Esophagus (tissue), 2 donors: Measurements from ENCODE around the gene KARS1. TPM values are rescaled to one million over a fixed set of nuclear protein-coding genes. Genes with fewer than 3 reads are reported as not detected.
A peak's percentile ranks its signal among the peaks of the same experiment; 100 is the strongest.
"Not testable (repeated sequence)": the region's sequence is repeated elsewhere in the genome, so short reads cannot be mapped to it uniquely, and the experiment has no call there.

Experiments used
- H3K27ac ChIP-seq, 2 donors: one replicate each; pipeline ENCODE4 v1.5.1; 2013; ENCODE audit warnings: low read depth in 2 of 2, mild to moderate bottlenecking in 2 of 2, inconsistent platforms in 1 of 2, low read length in 1 of 2, moderate library complexity in 1 of 2
- H3K27me3 ChIP-seq, 2 donors: one replicate each; pipeline ENCODE4 v1.6.1; 2013; ENCODE audit warnings: low read length in 2 of 2, control low read depth in 1 of 2, mild to moderate bottlenecking in 1 of 2; ENCODE audit not compliant: insufficient read depth in 2 of 2, control insufficient read depth in 1 of 2
- H3K36me3 ChIP-seq, 2 donors: one replicate each; pipeline ENCODE4 v1.6.1; 2013; ENCODE audit warnings: low read length in 1 of 2; ENCODE audit not compliant: control insufficient read depth in 2 of 2, insufficient read depth in 2 of 2
- H3K4me1 ChIP-seq, 2 donors: one replicate each; pipeline ENCODE4 v1.6.1; 2013; ENCODE audit warnings: low read length in 1 of 2; ENCODE audit not compliant: control insufficient read depth in 2 of 2, insufficient read depth in 2 of 2
- H3K4me3 ChIP-seq, 2 donors: one replicate each; pipeline ENCODE4 v1.5.1; 2013; ENCODE audit warnings: low read length in 2 of 2, mild to moderate bottlenecking in 2 of 2, low read depth in 1 of 2, moderate library complexity in 1 of 2
- H3K9me3 ChIP-seq, 2 donors: one replicate each; pipeline ENCODE4 v1.6.1; 2013; ENCODE audit warnings: mild to moderate bottlenecking in 2 of 2, low read depth in 1 of 2, low read length in 1 of 2, moderate library complexity in 1 of 2; ENCODE audit not compliant: control insufficient read depth in 2 of 2, insufficient read depth in 1 of 2
- WGBS, 2 donors: extraction: QIAGEN DNeasy Blood & Tissue Kit; methylation state at CpG; one replicate each; pipeline ENCODE4 v1.1.7; 2013; 5-methylcytosine and 5-hydroxymethylcytosine counted together
- polyA plus RNA-seq, 2 donors: library from polyadenylated mRNA; stranded (reverse); fragments of 200-250 nt; gene quantifications; one replicate each; pipeline ENCODE4 v1.2.3, GENCODE V29; 2013
- donor health status: healthy with polysubstance abuse.
- donor health status: Bipolar disorder and iron deficiency.

KARS1 gene
- polyA plus RNA-seq, 2 donors, result 49.6 to 88.5 TPM

DNA sequence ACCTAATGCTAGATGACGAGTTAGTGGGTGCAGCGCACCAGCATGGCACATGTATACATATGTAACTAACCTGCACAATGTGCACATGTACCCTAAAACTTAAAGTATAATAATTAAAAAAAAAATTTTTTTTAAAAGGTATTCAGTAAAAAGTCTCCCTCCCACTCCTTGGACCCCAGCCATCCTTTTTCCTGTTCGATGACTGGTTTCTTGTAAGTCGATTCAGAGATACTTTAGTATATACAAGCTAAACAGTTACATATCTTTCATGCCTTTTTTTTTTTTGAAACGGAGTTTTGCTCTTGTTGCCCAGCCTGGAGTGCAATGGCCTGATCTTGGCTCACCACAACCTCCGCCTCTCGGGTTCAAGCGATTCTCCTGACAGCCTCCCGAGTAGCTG lies 55.5 kb downstream of the KARS1 start:
- H3K27ac ChIP-seq, H3K36me3 ChIP-seq, H3K4me1 ChIP-seq, H3K4me3 ChIP-seq, H3K27me3 ChIP-seq, H3K9me3 ChIP-seq: not testable (repeated sequence)
- 60 to 67% methylated on average over 7 of the region's 9 CpGs for WGBS, 2 donors

GRCh38 chr16:75590920-75591843 lies 56.3 kb downstream of the KARS1 start:
- no peak overlapping the region for H3K4me3 ChIP-seq
- H3K27me3 ChIP-seq, result no peaks in the 10 kb centered on the region
- H3K27ac ChIP-seq, result peak overlapping the region; percentile 34 to 49
- no peaks in the 10 kb centered on the region for H3K4me1 ChIP-seq
- H3K9me3 ChIP-seq, result no peaks in the 10 kb centered on the region
- peaks cover 0 to 2% of the 10 kb centered on the region in 2 donors for H3K36me3 ChIP-seq
- 63 to 65% methylated on average over 8 of the region's 8 CpGs for WGBS, 2 donors

DNA sequence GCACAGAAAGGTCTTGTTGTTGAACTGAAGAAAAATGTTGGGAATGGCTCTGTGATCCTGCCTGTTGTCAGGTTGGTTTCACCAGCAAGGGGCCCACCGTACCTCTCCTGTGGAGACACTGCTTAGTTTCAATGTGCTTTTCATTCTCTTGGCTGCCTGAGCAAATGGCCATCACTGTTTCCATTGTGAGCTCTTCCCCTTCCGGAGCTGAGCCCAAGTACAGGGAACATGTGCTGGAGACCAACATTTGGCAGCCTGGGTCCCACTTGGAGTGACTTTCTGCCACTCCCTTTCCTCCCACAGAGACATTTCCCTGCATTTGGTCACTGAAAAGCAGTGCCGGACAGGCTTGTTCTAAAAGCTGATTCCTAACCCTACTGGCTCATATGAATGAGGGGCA lies 58.2 kb downstream of the KARS1 start:
- 76 to 80% methylated on average over 3 of the region's 3 CpGs for WGBS, 2 donors
- no peaks in the 10 kb centered on the region for H3K9me3 ChIP-seq
- no peaks in the 10 kb centered on the region for H3K4me1 ChIP-seq
- H3K36me3 ChIP-seq, result peaks cover 0 to 2% of the 10 kb centered on the region in 2 donors
- no peak overlapping the region for H3K27ac ChIP-seq
- no peak overlapping the region for H3K4me3 ChIP-seq
- H3K27me3 ChIP-seq, result no peaks in the 10 kb centered on the region

GRCh38 chr16:75588716-75589115 lies 58.7 kb downstream of the KARS1 start:
- Histone ChIP-seq H3K9me3 (no peaks in the 10 kb centered on the region), H3K4me3 (no peak overlapping the region), H3K36me3 (peaks cover 0 to 2% of the 10 kb centered on the region in 2 donors), H3K27me3 (no peaks in the 10 kb centered on the region), H3K4me1 (no peaks in the 10 kb centered on the region), H3K27ac (no peak overlapping the region)
- 91 to 95% methylated on average over 4 of the region's 4 CpGs for WGBS, 2 donors

DNA sequence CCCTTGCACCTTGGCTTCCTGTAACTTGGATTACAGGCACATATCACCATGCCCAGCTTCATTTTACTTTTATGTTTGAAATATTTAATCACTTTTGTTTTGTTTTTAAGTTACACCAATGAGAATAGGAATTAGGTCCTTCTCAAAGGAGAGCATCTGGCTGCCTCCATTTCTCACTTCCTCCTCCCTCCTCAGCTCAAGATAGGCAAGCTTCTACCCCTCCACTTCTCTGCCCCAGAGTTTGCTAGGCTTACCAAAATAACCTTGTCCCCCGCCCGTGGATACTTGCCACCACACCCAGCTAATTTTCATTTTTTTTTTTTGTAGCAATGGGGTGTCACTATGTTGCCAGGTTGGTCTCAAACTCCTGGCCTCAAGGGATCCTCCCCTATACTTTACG lies 63.4 kb downstream of the KARS1 start:
- 73% methylated on average over 3 of the region's 3 CpGs for whole genome bisulfite sequencing, 2 donors

DNA sequence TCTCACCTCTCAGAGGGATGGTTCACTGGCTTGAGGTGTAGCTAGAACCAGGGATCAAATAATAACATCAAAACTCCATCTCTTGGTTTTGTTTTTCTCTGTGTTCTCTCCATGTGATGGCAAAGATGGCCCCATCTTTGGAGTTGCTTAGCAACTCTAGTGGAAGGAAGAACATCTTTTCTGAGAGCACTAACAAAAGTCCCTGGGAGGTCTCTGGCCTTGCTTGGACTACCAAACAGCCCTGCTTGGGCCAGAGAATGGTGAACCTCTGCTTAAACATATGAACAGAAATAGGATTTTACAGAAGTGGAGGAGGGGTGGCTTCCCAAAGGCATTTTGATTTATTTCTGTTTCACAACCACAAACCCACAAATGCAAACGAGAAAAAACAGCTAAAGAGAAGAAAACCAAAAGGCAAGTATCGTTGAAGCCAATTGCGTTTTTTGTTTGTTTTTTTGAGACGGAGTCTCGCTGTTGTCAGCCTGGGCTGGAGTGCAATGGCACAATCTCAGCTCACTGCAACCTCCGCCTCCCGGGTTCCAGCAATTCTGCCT lies 68.1 kb downstream of the KARS1 start:
- Histone ChIP-seq H3K27me3 (no peaks in the 10 kb centered on the region), H3K36me3 (peaks cover 2 to 18% of the 10 kb centered on the region in 2 donors), H3K4me3 (no peak overlapping the region), H3K4me1 (no peaks in the 10 kb centered on the region), H3K9me3 (no peaks in the 10 kb centered on the region), H3K27ac (no peak overlapping the region)
- 86 to 87% methylated on average over 7 of the region's 7 CpGs for WGBS, 2 donors

More for the DNA sequence above, 63.4 kb downstream of the KARS1 start:
- no peaks in the 10 kb centered on the region for H3K9me3 ChIP-seq
- no peak overlapping the region for H3K27ac ChIP-seq
- no peaks in the 10 kb centered on the region for H3K4me1 ChIP-seq
- H3K27me3 ChIP-seq, result no peaks in the 10 kb centered on the region
- H3K4me3 ChIP-seq, result no peak overlapping the region
- peaks cover 0 to 2% of the 10 kb centered on the region in 2 donors for H3K36me3 ChIP-seq

DNA sequence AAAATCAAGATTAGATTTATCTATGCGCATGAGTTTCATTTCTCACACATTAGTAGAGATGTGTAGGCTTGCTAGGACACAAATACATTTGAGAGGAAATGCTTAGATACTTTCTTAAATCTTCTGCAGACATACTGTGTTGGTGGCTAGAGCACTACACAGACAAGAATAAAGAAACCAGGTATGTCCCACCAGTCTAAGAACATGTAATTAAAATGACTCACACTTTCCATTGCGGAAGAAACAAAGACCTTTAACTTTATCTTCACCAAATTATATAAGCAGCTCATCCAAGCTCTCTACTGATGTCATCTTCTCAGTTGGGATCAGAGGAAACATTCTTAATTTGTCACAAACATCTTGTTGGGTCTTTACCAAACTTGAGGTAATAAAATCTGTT lies 68.7 kb downstream of the KARS1 start:
- WGBS, 2 donors, result 93 to 97% methylated on average over 2 of the region's 2 CpGs
- Histone ChIP-seq H3K4me1 (no peaks in the 10 kb centered on the region), H3K9me3 (no peaks in the 10 kb centered on the region), H3K36me3 (peaks cover 2 to 25% of the 10 kb centered on the region in 2 donors), H3K27me3 (no peaks in the 10 kb centered on the region), H3K4me3 (no peak overlapping the region), H3K27ac (no peak overlapping the region)

- 87 to 88% methylated on average over 7 of the region's 7 CpGs for WGBS, 2 donors
- no peaks in the 10 kb centered on the region for H3K4me1 ChIP-seq
- peaks cover 6 to 27% of the 10 kb centered on the region in 2 donors for H3K36me3 ChIP-seq
Measured at GRCh38 chr16:75578212-75578611, 69.3 kb downstream of the KARS1 start.

More at GRCh38 chr16:75578212-75578611, 69.3 kb downstream of the KARS1 start:
- Histone ChIP-seq H3K27me3 (no peaks in the 10 kb centered on the region), H3K4me3 (no peak overlapping the region), H3K9me3 (no peaks in the 10 kb centered on the region), H3K27ac (no peak overlapping the region)
